Psoas muscle (tissue), 8 donors: ENCODE measurements around the gene SCYGR4. TPM values are rescaled to one million over a fixed set of nuclear protein-coding genes. Genes with fewer than 3 reads are reported as not detected.

ENCODE experiments used
- ATAC-seq, 4 donors: fragments of 200-7000 bp; cut with Tn5 transposase; one replicate each; pipeline ENCODE4 v1.9.1; 2020; ENCODE audit warnings: moderate library complexity in 3 of 4, mild to moderate bottlenecking in 2 of 4
- DNase-seq, 2 donors: peaks; one replicate each; pipeline ENCODE4 v3.0.0-alpha.2; 2020
- H3K27ac ChIP-seq: fragments of 200-600 bp; one replicate; pipeline ENCODE4 v1.8.0; 2022
- H3K27me3 ChIP-seq, 3 donors: fragments of 200-600 bp in 1 of 3; one replicate each; pipeline versions ENCODE4 v1.6.1 to v1.8.0; 2013 to 2022; ENCODE audit warnings: low read length in 2 of 3, mild to moderate bottlenecking in 2 of 3, moderate library complexity in 1 of 3; ENCODE audit not compliant: insufficient read depth in 3 of 3
- H3K36me3 ChIP-seq, 2 donors: fragments of 200-600 bp in 1 of 2; one replicate each; pipeline versions ENCODE4 v1.6.1 to v1.8.0; 2013 to 2022; ENCODE audit warnings: low read depth in 1 of 2, mild to moderate bottlenecking in 1 of 2, moderate library complexity in 1 of 2; ENCODE audit not compliant: insufficient read depth in 1 of 2
- H3K4me1 ChIP-seq: fragments of 200-600 bp; one replicate; pipeline ENCODE4 v1.8.0; 2022
- H3K4me3 ChIP-seq: fragments of 200-600 bp; one replicate; pipeline ENCODE4 v1.8.0; 2022; ENCODE audit warnings: mild to moderate bottlenecking
- H3K9me3 ChIP-seq: fragments of 200-600 bp; one replicate; pipeline ENCODE4 v1.8.0; 2022
- CTCF ChIP-seq: fragments of 200-600 bp; IDR thresholded peaks from one replicate; pipeline ENCODE4 v1.8.0; 2022; ENCODE audit warnings: antibody characterized with exemption
- WGBS, 3 donors: extraction: QIAGEN DNeasy Blood & Tissue Kit; methylation state at CpG; one replicate each; pipeline versions ENCODE4 v1.1.6 to v1.1.7; 2013; 5-methylcytosine and 5-hydroxymethylcytosine counted together
- intact Hi-C, 2 donors: fragments of 100-400 bp; cut with DNase I; formaldehyde crosslinking; loops; one replicate each; pipeline versions ENCODE4 v1.11.0 to v1.14.2; 2022
- polyA plus RNA-seq, 3 donors: library from polyadenylated mRNA; stranded (reverse); fragments of 200-250 nt; gene quantifications; one replicate each; pipeline ENCODE4 v1.2.3, GENCODE V29; 2013
- total RNA-seq, 4 donors: library from RNA; stranded (reverse); fragmentation: NEBNext Ultra II Directional in 2 of 4; extraction: Animal tissue kit (Norgen Biotek cat#: 25700) in 2 of 4; gene quantifications; one replicate each; pipeline versions ENCODE4 v1.2.1 to v1.2.4, GENCODE V29; 2021 to 2023
- donor health status: healthy with polysubstance abuse.
- donor health status: DM: no; HTN: no; CAD: no; lungs with moderate emphysema.
- donor health status: Bipolar disorder and iron deficiency.
- donor health status: healthy.
- donor health status: DM: yes; HTN: yes; CAD: no.
- donor health status: DM: no; HTN: no; CAD: no.
- donor health status: DM: no; HTN: no; CAD: no.
- donor health status: DM: yes; HTN: yes; CAD: no.

SCYGR4 gene
- total and polyA plus RNA-seq, 7 donors: not detected

- intact Hi-C loops: no loop called here
- 49 to 56% (median 49%) methylated on average over 3 of the region's 3 CpGs for WGBS, 3 donors
- Histone ChIP-seq H3K27me3 (no peaks in the 10 kb centered on the region), H3K4me1 (no peaks in the 10 kb centered on the region), H3K27ac (no peak overlapping the region), H3K9me3 (no peaks in the 10 kb centered on the region), H3K4me3 (no peak overlapping the region), H3K36me3 (no peaks in the 10 kb centered on the region)
- TF ChIP-seq CTCF: no peak
- DNase-seq (no peak), ATAC-seq (no peak)
Measured at GRCh38 chr2:227634201-227634600, 16.9 kb downstream of the SCYGR4 start.

- no peak overlapping the region for H3K27ac ChIP-seq
- no peaks in the 10 kb centered on the region for H3K9me3 ChIP-seq
- TF ChIP-seq CTCF: no peak
- no peak overlapping the region for H3K4me3 ChIP-seq
- DNase-seq (no peak), ATAC-seq (no peak)
- H3K27me3 ChIP-seq: no peaks in the 10 kb centered on the region
- H3K36me3 ChIP-seq: no peaks in the 10 kb centered on the region
- WGBS, 3 donors: 15 to 16% (median 16%) methylated on average over 2 of the region's 2 CpGs
- intact Hi-C loops: no loop called here
- H3K4me1 ChIP-seq: no peaks in the 10 kb centered on the region
Measured at GRCh38 chr2:227642656-227643055, 25.4 kb downstream of the SCYGR4 start.

- intact Hi-C loops: no loop called here
- WGBS, 3 donors: 65 to 81% (median 79%) methylated on average over 5 of the region's 5 CpGs
- H3K27me3 ChIP-seq: no peaks in the 10 kb centered on the region
Measured at GRCh38 chr2:227643990-227644551, 26.8 kb downstream of the SCYGR4 start.

GRCh38 chr2:227653419-227653818 lies 36.1 kb downstream of the SCYGR4 start:
- Histone ChIP-seq H3K27ac (no peak overlapping the region), H3K4me3 (no peak overlapping the region), H3K4me1 (no peaks in the 10 kb centered on the region), H3K36me3 (no peaks in the 10 kb centered on the region), H3K9me3 (no peaks in the 10 kb centered on the region), H3K27me3 (no peaks in the 10 kb centered on the region)
- intact Hi-C loops: no loop called here
- 17 to 41% (median 36%) methylated on average over 4 of the region's 4 CpGs for WGBS, 3 donors
- ATAC-seq (no peak), DNase-seq (no peak)
- TF ChIP-seq CTCF: no peak

More at GRCh38 chr2:227643990-227644551, 26.8 kb downstream of the SCYGR4 start:
- no peak for DNase-seq
- H3K27ac ChIP-seq: no peak overlapping the region
- no peak for TF ChIP-seq CTCF
- no peak overlapping the region for H3K4me3 ChIP-seq
- no peak for ATAC-seq
- no peaks in the 10 kb centered on the region for H3K9me3 ChIP-seq
- H3K4me1 ChIP-seq: no peaks in the 10 kb centered on the region
- H3K36me3 ChIP-seq: no peaks in the 10 kb centered on the region

GRCh38 chr2:227654426-227654825 lies 37.1 kb downstream of the SCYGR4 start:
- no peak overlapping the region for H3K4me3 ChIP-seq
- TF ChIP-seq CTCF: no peak
- DNase-seq (no peak), ATAC-seq (no peak)
- H3K27me3 ChIP-seq: no peaks in the 10 kb centered on the region
- no peaks in the 10 kb centered on the region for H3K4me1 ChIP-seq
- H3K27ac ChIP-seq: no peak overlapping the region
- H3K9me3 ChIP-seq: no peaks in the 10 kb centered on the region
- intact Hi-C loops: no loop called here
- 57 to 69% (median 68%) methylated on average over 1 of the region's 1 CpG for WGBS, 3 donors
- H3K36me3 ChIP-seq: no peaks in the 10 kb centered on the region
